Osteoblast (primary cell): ENCODE data around the gene OGFOD1. TPM values are rescaled to one million over a fixed set of nuclear protein-coding genes. Genes with fewer than 3 reads are reported as not detected.

ENCODE experiments used
- DNase-seq: peaks from one replicate; pipeline ENCODE4 v3.0.0; 2011; ENCODE audit warnings: low spot score, mixed read lengths; ENCODE audit not compliant: insufficient read length; ENCODE audit errors: missing footprints
- H2AFZ ChIP-seq: 2 replicates; pipeline ENCODE4 v1.6.0; 2011; ENCODE audit warnings: mild to moderate bottlenecking, low read length
- H3K27ac ChIP-seq: 2 replicates; pipeline ENCODE4 v1.5.1; 2011; ENCODE audit warnings: mild to moderate bottlenecking, low read depth, low read length, moderate library complexity
- H3K27me3 ChIP-seq: 2 replicates; pipeline ENCODE4 v1.6.0; 2012; ENCODE audit warnings: mild to moderate bottlenecking, control low read depth, inconsistent platforms, low read length, moderate library complexity; ENCODE audit not compliant: insufficient read depth
- H3K36me3 ChIP-seq: 2 replicates; pipeline ENCODE4 v1.5.1; 2011; ENCODE audit warnings: mild to moderate bottlenecking, low read length, control low read depth, moderate library complexity; ENCODE audit not compliant: insufficient read depth
- H3K4me1 ChIP-seq: 2 replicates; pipeline ENCODE4 v1.5.1; 2011; ENCODE audit warnings: mild to moderate bottlenecking, low read length, control low read depth, moderate library complexity; ENCODE audit not compliant: insufficient read depth
- H3K4me2 ChIP-seq: 2 replicates; pipeline ENCODE4 v1.6.0; 2011; ENCODE audit warnings: mild to moderate bottlenecking, low read length; ENCODE audit not compliant: insufficient read depth
- H3K4me3 ChIP-seq: fragments of 200-600 bp; sonication (generic); 3 replicates; pipeline ENCODE4 v1.5.1; 2012; ENCODE audit warnings: mild to moderate bottlenecking, low read length, inconsistent platforms; ENCODE audit not compliant: insufficient read depth
- H3K79me2 ChIP-seq: 2 replicates; pipeline ENCODE4 v1.6.0; 2012; ENCODE audit warnings: mild to moderate bottlenecking, low read length, control low read depth, inconsistent platforms; ENCODE audit not compliant: insufficient read depth
- H3K9me3 ChIP-seq: 2 replicates; pipeline ENCODE4 v1.5.1; 2011; ENCODE audit warnings: low read depth, low read length, control low read depth
- H4K20me1 ChIP-seq: 2 replicates; pipeline ENCODE4 v1.6.0; 2012; ENCODE audit warnings: mild to moderate bottlenecking, low read length, control low read depth; ENCODE audit not compliant: insufficient read depth
- total RNA-seq: library from RNA; depleted of rRNA; stranded (reverse); fragments of >200 nt; gene quantifications from 2 replicates; pipeline ENCODE4 v1.2.3, GENCODE V29; 2012
- TF ChIP-seq, protein P1 (sequence below): IDR thresholded peaks from 2 replicates; pipeline ENCODE4 v1.5.1; 2011; ENCODE audit warnings: mild to moderate bottlenecking, low read depth, low read length, moderate library complexity; ENCODE audit errors: extremely low read depth

Gene OGFOD1
- total RNA-seq, 1 donor: 47.4 TPM

DNA sequence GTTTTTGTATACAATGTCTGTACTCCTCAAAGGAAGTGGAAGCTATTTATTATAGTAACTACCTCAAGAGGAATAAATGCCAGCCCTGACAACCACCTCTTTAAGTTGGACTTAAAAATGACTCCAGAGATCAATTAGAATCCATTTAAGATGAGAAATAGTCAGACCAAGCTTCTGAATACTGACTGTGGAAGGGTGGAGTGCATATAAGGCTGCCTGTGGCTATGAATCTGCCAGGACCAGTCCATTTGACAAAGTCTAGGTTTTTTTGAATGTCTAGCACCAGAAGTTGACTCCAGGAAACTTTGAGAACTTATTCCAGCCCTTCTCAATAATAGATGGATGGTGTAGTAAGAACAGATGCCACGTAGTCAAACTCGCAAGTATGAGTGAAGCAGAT, 15.0 kb downstream of the OGFOD1 start:
- TF ChIP-seq, protein P1, sequence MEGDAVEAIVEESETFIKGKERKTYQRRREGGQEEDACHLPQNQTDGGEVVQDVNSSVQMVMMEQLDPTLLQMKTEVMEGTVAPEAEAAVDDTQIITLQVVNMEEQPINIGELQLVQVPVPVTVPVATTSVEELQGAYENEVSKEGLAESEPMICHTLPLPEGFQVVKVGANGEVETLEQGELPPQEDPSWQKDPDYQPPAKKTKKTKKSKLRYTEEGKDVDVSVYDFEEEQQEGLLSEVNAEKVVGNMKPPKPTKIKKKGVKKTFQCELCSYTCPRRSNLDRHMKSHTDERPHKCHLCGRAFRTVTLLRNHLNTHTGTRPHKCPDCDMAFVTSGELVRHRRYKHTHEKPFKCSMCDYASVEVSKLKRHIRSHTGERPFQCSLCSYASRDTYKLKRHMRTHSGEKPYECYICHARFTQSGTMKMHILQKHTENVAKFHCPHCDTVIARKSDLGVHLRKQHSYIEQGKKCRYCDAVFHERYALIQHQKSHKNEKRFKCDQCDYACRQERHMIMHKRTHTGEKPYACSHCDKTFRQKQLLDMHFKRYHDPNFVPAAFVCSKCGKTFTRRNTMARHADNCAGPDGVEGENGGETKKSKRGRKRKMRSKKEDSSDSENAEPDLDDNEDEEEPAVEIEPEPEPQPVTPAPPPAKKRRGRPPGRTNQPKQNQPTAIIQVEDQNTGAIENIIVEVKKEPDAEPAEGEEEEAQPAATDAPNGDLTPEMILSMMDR: no peak
- H3K27me3 ChIP-seq: no peaks in the 10 kb centered on the region
- H3K4me3 ChIP-seq: no peak overlapping the region
- no peak overlapping the region for H3K27ac ChIP-seq
- no peak overlapping the region for H3K4me2 ChIP-seq
- H2AFZ ChIP-seq: no peak overlapping the region
- H4K20me1 ChIP-seq: peaks cover 2% of the 10 kb centered on the region
- no peak for DNase-seq
- H3K79me2 ChIP-seq: no peaks in the 10 kb centered on the region
- H3K4me1 ChIP-seq: no peaks in the 10 kb centered on the region
- H3K9me3 ChIP-seq: no peaks in the 10 kb centered on the region
- peaks cover 76% of the 10 kb centered on the region for H3K36me3 ChIP-seq

DNA sequence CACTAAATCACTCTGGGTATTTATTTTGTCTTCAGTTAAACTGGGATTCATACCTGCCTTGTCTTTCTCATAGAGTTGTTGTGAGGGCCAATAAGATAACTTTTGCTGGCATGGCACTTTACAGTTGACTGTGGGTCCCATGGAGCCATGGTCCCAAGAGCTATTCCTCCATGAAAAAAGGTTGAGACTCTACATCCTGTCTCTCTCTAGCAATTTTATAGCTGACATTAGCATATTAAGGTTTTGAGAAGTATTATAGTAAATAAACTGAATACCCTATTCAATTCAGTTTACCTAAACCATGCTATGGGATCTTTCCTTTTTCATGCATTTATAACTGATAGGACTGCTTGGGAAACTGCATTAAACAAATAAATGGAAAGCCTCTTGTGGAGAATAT, 17.4 kb downstream of the OGFOD1 start:
- DNase-seq: no peak
- peaks cover 76% of the 10 kb centered on the region for H3K36me3 ChIP-seq
- H3K79me2 ChIP-seq: no peaks in the 10 kb centered on the region
- H3K4me1 ChIP-seq: no peaks in the 10 kb centered on the region
- TF ChIP-seq, protein P1: no peak
- H3K4me3 ChIP-seq: no peak overlapping the region
- H2AFZ ChIP-seq: no peak overlapping the region
- no peak overlapping the region for H3K27ac ChIP-seq
- no peaks in the 10 kb centered on the region for H3K27me3 ChIP-seq
- H3K4me2 ChIP-seq: no peak overlapping the region
- no peaks in the 10 kb centered on the region for H4K20me1 ChIP-seq
- no peaks in the 10 kb centered on the region for H3K9me3 ChIP-seq

DNA sequence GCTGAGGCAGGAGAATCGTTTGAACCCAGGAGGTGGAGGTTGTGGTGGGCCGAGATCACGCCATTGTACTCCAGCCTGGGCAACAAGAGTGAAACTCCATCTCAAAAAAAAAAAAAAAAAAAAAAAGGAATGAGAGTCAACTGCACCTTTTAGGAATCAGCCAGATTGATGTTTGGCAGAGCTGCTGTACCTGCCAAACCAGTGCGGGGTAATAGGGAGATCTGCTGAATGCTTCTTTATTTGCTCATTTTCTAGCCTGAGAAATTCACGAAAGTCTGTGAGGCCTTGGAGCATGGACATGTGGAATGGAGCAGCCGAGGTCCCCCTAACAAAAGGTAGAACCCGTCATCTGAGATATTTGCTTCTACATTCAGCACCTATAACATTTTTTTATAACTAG, 18.4 kb downstream of the OGFOD1 start:
- TF ChIP-seq, protein P1: no peak
- Histone ChIP-seq H4K20me1 (no peaks in the 10 kb centered on the region), H3K4me1 (no peaks in the 10 kb centered on the region), H3K27ac (no peak overlapping the region), H2AFZ (no peak overlapping the region), H3K79me2 (no peaks in the 10 kb centered on the region), H3K4me2 (no peak overlapping the region), H3K4me3 (no peak overlapping the region), H3K27me3 (no peaks in the 10 kb centered on the region), H3K36me3 (peaks cover 78% of the 10 kb centered on the region), H3K9me3 (no peaks in the 10 kb centered on the region)
- DNase-seq: peak; percentile 17

DNA sequence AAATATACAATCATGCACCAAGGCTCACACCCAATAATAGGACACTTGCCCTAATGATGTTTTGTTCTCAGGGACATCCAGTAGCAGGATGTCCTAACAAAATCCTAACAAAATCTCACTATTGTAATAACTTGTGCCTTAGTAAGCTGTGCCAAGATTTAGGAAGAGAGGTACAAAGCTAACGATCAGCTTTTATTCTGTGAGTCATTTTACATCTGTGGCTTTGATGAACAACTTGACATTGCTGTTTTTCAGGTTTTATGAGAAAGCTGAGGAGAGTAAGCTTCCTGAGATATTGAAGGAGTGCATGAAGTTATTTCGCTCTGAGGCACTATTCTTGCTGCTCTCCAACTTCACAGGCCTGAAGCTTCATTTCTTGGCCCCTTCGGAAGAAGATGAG, 18.9 kb downstream of the OGFOD1 start:
- Histone ChIP-seq H3K27me3 (no peaks in the 10 kb centered on the region), H4K20me1 (no peaks in the 10 kb centered on the region), H3K4me2 (no peak overlapping the region), H3K4me1 (no peaks in the 10 kb centered on the region), H3K4me3 (no peak overlapping the region), H2AFZ (no peak overlapping the region), H3K9me3 (no peaks in the 10 kb centered on the region), H3K27ac (no peak overlapping the region), H3K79me2 (no peaks in the 10 kb centered on the region), H3K36me3 (peaks cover 81% of the 10 kb centered on the region)
- DNase-seq: no peak
- TF ChIP-seq, protein P1: no peak
